GM19467 (cell line): ENCODE results near the gene BTN1A1.
"Not testable (repeated sequence)": the region's sequence is repeated elsewhere in the genome, so short reads cannot be mapped to it uniquely, and the experiment has no call there.

Source experiments
- ATAC-seq: cut with Tn5 transposase; IDR thresholded peaks from one replicate; pipeline ENCODE4 v1.9.1; 2021; ENCODE audit warnings: mild to moderate bottlenecking, moderate library complexity; ENCODE audit not compliant: unreplicated experiment

Gene BTN1A1

DNA sequence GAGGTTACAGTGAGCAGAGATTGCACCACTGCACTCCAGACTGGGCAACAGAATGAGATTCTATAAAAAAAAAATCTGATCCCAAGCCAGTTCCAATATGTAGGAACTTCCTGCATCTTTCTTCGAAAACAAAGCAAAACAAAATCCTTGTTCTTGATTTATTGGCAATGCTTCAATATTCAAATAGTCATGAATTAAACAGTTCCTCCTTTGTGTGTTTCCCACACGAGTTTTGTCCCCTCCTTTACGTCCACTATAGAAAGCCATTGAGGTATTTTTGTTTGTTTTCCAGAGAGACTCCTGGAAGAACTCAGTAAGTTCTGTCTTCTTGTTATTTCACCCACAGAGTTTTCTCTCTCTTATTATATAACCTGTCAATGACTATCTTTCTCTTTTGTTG, 7.6 kb downstream of the BTN1A1 start:
- no peak for ATAC-seq

DNA sequence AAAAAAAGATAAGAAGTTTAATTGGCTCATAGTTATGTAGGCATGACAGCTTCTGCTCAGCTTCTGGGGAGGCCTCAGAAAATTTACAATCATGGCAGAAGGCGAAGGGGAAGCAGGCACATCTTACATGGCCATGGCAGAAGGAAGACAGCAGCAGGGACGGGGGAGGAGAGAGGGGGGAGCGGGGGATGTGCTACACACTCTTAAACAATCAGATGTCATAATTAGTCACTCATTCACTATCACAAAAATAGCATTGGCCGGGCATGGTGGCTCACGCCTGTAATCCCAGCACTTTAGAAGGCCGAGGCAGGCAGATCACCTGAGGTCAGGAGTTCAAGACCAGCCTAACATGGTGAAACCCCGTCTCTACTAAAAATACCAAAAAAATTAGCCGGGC, 10.9 kb downstream of the BTN1A1 start:
- ATAC-seq: not testable (repeated sequence)

DNA sequence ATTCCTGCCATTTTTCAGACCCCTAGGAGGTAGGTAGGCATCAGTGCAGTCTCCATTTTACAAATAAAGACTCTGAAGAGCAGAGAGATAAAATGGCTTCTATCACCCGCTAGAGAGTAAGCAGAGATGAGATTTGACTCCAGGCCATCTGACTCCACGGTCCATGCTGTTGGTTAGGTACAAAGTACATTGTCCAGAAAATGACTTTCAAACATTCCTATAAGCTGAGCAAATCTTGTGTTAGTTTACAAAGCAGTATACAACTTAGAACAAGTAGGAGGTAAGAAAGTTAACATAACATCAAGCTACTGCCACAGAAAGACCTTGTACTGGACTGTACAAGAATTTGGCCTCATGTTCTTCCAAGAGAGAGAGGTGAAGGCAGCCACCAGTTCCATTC, 14.9 kb downstream of the BTN1A1 start:
- no peak for ATAC-seq

DNA sequence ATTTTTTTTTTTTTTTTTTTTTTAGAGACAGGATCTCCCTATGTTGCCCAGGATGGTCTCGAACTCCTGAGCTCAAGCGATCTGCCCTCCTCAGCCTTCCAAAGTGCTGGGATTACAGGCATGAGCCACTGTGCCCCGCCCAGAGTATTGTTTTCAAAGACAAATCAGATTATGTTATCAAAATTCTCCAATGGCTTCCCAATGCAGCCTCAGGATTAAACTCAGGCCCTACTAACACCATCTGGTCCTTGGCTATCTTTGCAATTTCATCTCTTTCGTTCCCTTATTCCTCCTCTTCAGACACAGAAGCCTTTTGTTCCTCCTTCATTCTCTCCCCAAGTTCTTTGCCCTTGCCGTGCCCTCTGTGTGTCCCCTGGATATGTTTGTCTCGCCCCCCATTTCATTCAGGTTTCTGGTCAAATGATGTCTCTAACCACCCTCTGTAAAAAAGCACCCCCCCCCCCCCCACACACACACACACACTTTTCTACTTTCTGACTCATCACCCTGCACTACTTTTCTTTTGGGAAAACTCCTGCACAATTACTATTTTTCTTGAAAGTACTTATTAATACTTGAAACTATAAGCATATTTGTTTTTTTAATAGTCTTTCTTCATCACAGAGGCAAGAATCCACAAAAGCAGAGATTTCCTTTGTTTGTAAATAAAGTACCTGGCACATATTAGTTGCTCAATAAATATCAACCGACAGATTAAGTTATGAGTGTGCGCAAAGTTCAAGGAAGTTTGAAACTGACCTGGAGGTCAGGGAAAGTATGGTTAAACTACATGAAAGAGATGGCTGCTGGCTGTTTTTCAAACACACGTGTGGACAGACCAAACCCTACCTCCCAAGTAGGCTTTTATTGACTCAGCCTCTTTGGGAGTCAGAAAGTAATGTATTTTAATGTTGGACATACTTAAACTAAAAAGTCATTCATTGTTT, 16.7 kb downstream of the BTN1A1 start:
- no peak for ATAC-seq

DNA sequence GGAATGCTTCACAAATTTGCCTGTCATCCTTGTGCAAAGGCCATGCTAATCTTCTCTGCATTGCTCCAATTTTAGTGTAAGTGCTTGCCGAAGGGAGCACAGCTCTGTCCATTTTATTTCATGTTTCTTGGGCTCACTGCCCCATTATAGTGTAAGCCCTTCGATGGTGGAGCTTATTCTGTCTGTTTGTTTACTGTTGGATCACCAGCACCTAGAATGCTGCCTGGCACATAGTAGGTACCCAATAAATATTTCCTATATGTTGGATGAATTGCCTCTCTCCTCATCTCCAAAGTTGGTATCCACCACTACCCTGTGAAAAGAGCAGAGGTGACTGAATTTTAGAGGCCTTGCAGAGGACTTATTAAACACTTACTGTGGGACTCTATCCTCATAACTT, 19.3 kb downstream of the BTN1A1 start:
- no peak for ATAC-seq

DNA sequence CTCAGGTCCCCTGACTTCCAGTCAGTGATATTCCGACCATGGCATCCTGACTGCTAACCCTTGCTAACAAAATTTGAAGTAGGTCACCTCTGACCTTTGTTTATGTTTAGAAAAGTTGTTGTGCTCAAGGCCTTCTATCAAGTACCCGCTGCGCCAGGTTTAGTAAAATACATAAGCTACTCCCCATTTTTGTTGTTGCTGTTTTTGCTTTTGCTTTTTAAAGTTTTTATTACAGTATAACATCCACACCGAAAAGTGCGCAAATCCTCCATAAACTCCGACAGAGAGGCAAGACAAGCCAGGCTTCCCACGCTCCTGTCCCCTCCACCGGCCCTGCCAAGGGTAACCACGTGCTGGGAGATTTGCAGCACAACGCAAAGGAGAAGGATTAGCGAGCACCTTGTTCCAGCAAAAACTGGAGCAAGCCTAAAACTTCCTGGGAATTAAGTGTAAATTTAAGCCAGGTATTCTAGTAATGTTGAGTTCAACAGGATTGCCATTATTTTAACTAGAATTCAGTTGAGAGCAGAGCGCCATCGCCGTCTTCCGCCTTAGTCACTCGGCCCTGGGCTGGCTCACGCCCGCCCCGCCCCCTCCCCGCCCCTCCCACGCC, 20.2 kb downstream of the BTN1A1 start:
- ATAC-seq: peak; percentile 40

DNA sequence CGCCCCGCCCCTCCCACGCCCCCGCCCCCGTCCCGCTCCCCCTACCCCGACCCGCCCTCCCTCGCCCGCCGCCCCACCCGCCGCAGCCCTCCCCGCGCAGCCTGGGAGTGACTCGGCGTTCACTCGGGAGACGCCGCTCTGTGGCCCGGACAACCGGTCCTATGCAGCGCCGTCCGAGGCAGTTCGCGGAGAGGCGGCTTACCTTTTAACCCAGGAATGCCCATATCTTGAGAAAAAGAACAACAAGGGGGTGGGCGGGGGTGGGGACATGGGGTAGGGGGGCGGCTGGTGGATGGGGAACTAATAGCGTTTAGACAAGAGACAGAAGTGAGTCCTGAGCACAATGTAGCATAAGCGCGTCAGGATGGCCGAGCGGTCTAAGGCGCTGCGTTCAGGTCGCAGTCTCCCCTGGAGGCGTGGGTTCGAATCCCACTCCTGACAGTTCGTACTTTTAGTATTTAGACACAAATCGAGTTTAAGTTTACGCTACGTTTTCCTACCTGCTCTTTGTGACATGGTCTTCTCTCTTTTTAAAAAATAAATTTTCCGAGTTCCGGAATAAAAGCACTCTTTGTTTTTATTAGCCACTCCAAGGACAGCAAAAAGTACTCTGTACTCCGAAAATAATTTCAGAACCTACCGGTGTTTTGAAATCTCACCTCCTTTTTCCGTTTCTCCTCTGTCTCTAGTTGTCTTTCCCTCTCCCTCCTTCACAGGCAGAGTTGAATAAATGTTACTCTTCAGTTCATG, 20.9 kb downstream of the BTN1A1 start:
- peak; percentile 43 for ATAC-seq

DNA sequence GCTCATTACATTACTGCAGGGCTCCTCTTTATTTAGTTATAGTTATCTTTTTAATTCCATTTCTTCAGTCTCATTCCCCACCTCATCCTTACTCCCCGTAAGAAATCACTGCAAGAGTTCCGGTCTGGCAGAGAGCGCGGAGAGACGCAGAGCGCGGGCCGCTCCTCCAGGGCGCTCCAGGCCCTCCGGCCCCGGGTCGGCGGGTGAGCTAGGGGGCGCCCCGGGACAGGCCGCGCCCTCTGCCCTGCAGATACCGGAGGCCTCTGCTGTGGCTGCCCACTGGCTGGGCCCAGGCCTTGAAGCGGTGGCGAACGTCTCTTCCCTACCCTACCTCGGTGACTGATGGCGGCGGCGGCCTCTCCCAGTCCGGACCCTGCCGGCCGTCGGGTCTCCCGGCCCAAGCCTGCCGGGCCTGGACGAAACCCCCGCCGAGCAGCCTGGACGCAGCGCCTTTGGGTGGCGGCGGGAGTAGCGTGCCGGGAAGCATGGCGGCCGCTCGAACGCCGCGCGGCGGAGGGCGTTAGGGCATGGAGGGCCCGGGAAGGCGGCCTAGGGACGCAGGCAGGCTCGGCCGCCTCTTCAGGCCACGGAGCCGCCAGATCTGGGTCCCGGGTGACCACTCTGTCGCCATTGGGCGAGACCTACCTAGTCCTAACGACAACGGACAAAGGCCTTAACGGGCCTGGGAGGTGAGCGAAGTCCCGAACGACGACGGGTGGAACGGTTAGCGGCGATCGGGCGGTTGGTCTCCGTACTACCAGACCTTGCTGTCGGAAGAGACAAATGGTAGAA, 21.7 kb downstream of the BTN1A1 start:
- ATAC-seq: peak; percentile 66

DNA sequence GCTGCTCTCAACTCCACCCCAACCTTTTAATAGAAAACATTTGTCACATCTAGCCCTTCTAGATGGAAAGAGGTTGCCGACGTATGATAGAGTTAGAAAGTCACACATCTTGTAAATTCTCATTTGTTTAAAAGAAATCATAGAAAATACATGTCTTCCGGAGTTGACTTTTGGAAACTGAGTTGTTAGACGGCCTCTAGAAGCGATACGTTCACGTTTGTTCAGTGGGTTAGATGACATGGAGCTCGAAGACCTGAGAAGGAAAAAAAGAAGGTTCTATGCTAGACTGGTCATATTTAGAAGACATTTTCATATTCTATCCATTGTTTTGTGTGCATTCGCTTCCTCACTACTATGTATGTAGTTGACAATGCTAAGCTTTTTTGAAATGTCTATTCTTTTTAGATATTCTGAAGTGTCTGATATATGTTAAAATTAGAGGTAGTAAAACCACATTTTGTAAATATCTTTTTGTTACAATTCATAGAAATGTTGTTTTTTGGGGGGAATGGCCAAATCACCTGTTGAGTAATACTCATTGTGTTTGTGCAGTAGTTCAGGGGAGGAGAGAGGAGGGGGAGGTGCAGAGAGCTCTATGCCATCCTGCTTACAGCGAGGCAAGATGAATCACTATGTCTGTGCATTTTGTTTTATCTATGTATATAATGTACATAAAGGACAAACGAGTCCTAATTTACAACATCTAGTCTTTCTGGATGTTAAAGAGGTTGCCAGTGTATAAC, 22.6 kb downstream of the BTN1A1 start:
- not testable (repeated sequence) for ATAC-seq

DNA sequence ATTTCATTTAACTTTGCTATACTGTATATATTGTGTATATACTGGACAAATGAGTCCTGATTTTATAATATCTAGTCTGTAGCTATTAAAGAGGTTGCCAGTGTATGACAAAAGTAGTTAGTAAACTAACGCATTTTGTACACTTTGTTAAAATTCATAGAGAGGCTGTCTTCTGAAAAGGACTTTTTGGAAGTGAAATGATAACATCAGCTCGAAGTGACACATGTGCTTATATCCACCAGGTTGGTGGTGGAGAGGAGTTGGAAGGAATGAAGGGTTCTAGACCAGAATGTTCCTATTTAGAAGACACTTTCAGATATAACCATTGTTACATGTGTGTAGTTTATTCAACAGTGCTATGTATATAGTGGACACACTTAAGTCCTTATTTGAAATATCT, 24.2 kb downstream of the BTN1A1 start:
- ATAC-seq: not testable (repeated sequence)

DNA sequence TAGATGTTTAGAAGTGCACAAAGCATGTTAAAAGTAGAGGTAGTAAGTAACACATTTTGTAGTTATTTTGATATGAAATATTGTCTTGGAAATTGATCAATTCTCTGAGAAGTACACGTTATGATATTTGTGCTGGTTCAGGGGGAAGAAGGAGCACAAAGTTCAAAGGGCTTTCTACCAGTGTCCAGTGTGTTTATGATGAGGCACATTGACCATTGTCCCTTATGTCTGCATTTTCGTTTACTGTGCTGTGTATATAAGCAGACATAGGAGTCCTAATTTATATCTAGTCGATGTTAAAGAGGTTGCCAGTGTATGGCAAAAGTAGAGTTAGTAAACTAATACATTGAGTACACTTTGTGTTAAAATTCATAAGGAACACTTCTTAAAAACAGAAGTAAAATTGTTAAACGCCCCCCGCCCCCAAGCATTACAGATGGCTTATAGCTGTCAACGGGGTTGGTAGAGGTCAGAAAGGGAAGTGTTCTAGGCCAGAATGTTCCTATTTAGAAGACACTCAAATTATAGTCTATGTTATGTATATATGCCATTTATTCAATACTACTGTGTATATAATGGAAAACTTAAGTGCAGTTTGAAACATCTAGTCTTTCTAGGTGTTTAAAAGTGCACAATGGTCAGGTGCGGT, 24.7 kb downstream of the BTN1A1 start:
- ATAC-seq: no peak

DNA sequence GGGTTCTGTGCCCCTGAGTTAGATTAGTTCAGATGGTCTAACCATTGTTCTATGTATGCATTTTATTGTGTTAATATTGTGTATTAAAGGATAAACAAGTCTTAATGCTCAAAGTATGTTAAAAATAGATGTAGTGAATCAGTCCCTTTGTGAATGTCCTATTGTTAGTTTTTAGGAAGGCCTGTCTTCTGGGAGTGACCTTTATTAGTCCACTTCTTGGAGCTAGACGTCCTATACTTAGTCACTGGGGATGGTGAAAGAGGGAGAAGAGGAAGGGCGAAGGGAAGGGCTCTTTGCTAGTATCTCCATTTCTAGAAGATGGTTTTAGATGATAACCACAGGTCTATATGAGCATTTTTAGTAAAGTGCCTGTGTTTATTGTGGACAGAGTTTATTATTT, 25.7 kb downstream of the BTN1A1 start:
- ATAC-seq: no peak

DNA sequence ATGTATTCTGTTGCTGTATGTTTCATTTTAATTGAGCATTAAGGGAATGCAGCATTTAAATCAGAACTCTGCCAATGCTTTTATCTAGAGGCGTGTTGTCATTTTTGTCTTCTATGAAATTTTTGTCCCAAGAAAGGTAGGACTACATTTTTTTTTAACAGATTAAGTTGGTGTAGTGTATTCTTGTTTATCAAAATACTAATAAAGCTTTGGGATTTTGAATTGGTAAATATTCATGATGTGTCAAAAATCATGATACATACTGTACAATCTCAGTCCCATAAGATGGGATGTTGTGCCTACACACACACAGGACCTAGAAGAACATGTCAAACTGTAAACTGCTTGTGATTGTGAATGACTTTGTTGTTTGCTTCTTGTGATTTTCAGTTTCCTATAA, 26.8 kb downstream of the BTN1A1 start:
- no peak for ATAC-seq

DNA sequence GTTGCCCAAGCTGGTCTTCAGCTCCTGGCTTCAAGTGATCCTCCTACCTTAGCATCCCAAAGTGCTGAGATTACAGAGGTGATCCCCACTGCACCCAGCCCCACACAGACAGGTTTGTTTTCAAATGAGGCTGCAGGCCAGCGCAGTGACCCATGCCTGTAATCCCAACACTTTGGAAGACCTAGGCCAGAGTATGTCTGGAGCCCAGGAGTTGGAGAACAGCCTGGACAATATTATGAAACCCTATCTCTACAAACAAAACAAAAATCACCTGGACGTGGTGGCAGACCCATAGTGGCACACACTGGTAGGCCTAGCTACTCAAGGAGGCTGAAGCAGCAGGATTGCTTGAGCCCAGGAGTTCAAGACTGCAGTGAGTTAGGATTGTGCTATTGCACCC, 30.1 kb downstream of the BTN1A1 start:
- no peak for ATAC-seq

DNA sequence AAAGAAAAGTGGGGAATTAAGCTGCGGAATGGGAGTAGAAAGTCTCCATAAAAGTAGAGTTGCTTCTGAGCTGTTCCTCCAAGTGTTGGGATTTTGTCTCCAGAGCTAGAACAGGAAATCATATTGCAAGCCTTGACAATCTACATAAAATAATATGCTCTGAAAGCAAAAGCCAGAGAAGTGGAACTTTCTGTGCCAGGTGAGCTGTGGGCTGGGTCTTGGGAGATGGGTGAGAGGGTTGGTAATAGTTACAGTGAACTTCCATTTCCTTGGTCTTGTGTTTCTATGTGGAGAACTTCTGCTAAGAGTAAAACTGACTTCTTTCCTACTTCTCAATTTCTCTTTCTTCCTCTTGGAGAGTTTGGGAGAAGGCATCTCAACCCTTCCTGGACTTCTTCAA, 31.8 kb downstream of the BTN1A1 start:
- ATAC-seq: no peak

DNA sequence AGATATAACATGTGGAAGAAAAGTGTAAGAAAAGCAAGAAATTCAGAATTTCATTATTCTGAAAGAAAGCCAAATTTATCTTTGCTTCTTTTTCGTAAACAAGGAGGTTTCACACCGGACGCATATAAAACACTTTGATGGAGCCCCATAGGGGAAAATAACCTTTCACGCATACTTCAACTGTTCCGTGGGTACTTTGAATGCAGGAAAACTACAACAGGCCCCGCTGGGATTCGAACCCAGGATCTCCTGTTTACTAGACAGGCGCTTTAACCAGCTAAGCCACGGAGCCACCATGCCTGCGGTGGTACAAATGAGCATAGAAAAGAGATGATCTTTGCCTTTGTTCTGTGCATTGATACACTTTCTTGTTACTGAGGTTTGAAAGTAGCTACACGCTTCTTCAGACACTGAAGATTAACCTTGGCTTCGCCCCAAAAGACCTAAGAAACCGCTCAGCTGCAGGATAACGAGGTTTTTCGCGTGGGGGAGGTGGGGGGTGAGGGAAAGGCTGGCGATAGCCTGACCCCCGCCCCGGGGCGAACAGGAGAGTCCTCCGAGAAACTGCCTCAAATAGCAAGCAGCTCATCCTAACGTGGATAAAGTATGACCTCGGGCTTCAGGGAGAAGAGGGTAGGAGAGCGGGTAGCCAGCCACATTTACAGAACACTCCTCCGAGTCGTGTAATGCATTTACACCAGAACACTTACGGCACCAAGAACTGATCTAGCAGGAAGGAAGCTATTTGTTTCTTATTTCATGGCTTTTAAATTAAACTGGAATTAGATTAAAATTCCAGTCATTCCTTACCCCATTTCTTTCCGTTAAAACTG, 32.8 kb downstream of the BTN1A1 start:
- ATAC-seq: no peak

DNA sequence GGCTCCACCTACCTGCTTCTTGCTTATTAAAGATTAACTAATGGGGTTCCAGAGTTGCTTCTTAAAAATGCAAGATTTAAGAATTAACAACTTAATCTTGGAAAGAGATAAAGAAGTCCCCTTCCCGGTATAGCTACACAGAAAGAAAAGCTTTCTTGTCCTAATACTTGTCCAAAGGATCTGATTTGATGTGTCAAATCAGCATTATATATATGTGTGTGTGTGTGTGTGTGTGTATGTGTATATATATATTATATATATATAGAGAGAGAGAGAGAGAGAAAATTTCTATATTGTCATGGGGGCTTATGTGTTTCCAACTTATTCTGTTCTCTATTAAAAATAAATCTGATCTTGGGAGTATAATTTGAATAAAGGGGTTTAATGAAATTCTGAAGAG, 33.4 kb downstream of the BTN1A1 start:
- ATAC-seq: no peak

DNA sequence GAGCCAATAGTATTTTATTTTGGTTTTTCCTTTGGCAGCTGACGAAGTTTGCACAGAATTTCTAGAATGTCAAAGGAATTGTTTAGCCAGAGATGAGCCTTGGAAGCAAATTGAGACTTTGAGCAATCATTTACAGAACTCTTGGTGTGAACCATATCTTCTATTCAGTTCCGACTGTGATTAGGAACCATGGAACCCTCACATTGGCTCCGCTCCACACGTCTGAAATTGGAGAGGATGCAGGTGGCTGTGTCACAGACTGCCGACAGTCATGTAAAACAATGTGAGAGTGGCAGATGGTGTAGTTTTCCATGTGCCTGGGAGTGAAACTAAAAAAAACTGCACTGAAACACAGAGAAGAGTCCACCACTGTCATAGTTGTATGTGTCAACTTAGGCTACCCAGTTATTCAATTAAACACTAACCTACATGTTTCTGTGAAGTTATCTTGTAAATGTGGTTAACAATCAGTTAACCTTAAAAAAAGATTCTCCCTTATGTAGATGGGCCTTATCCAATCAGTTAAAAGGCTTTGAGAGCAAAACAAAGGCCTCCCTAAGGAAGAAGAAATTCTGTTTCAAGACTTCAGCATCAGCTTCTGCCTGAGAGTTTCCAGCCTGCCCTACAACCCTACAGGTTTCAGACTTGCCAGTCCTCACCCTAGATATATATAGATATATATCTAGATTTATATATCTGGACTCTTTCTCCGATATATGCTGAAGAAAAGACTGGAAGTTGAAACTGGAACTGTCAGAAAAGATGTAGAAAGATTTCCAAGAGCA, 34.8 kb downstream of the BTN1A1 start:
- ATAC-seq: no peak
